ENCODE results near the gene HYAL4. TPM values are rescaled to one million over a fixed set of nuclear protein-coding genes. Genes with fewer than 3 reads are reported as not detected.
"Not testable (repeated sequence)": the region's sequence is repeated elsewhere in the genome, so short reads cannot be mapped to it uniquely, and the experiment has no call there.

HYAL4 gene
- total and polyA plus RNA-seq, 2 donors, result not detected

DNA sequence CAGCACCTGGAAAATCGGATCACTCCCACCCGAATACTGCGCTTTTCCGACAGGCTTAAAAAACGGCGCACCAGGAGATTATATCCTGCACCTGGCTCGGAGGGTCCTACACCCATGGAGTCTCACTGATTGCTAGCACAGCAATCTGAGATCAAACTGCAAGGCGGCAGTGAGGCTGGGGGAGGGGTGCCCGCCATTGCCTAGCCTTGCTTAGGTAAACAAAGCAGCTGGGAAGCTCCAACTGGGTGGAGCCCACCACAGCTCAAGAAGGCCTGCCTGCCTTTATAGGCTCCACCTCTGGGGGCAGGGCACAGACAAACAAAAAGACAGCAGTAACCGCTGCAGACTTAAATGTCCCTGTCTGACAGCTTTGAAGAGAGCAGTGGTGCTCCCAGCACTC is 49.8 kb downstream of the HYAL4 start:
- not testable (repeated sequence) for H3K4me1 ChIP-seq (ENCODE audit: insufficient read depth); DNase-seq (ENCODE audit: extremely low spot score); H3K27ac ChIP-seq (ENCODE audit: low read depth); H3K4me3 ChIP-seq (ENCODE audit: low read depth, low read length); H3K36me3 ChIP-seq (ENCODE audit: insufficient read depth)
- WGBS, result 94% methylated on average over 10 of the region's 10 CpGs

DNA sequence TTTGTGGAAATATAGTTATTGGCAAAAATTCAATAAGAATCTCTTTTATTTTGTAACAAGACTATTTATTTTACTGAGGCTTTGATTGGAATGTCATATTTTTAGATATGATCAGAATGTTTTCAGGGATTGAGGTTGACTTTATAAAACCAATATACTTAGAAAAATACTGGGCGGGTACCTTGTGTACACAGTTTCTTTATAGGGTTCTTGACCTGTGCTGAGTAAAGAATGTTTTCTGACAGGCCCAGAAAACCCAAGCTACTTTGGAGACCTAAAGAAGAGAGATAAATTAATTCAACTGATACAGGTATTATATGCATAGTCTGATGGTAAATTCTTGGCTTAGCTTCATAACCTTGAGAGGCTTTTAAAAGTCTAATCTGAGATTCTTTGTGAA is 56.1 kb downstream of the HYAL4 start:
- Histone ChIP-seq H3K4me3 (ENCODE audit: low read depth, low read length) (no peak overlapping the region), H3K36me3 (ENCODE audit: insufficient read depth) (no peaks in the 10 kb centered on the region), H3K27ac (ENCODE audit: low read depth) (peak overlapping the region; percentile 23), H3K4me1 (ENCODE audit: insufficient read depth) (no peaks in the 10 kb centered on the region)
- DNase-seq (ENCODE audit: extremely low spot score), result peak; percentile 29
- WGBS, result 68% methylated on average over 1 of the region's 1 CpG

DNA sequence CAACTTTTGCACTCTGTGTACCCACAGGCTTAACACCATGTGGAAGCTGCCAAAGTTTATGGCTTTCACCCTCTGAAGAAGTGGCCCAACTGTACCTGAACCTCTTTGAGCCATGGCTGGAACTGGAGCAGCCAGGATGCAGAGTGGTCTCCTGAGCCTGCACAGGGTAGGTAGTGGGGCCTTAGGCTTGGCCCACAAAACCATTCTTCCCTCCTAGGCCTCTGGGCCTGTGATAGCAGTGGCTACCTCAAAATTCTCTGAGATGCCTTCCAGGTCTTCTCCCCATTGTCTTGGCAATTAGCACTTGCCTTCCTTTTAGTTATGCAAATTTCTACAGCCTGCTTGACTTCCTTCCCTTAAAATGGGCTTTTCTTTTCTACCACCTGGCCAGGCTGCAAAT is 60.7 kb downstream of the HYAL4 start:
- no peaks in the 10 kb centered on the region for H3K4me1 ChIP-seq (ENCODE audit: insufficient read depth)
- no peak overlapping the region for H3K27ac ChIP-seq (ENCODE audit: low read depth)
- DNase-seq (ENCODE audit: extremely low spot score), result no peak
- H3K36me3 ChIP-seq (ENCODE audit: insufficient read depth), result no peaks in the 10 kb centered on the region
- no peak overlapping the region for H3K4me3 ChIP-seq (ENCODE audit: low read depth, low read length)

DNA sequence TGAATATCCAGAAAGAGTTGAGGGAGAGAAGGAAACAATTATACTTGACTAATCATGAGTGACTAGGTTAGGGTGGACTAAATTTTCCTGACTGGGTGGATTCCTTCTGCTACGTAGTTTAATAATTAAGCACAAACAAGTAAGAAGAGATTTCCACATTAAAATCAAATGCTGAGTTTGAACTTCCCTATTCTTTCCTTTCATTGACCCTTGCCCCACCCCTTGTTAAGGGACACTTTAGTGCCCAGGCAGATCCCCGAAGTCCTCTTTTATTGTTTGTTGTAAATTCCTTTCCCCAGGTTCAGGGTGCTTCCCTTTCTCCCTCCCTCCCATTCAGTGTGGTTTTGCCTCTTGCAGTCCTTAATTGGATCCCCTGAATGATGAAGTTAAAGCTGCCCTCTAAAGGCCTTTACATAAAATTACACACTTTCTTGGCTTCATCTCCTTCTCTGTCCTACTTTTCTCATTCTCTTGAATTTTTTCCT is 71.3 kb downstream of the HYAL4 start:
- no peak for DNase-seq (ENCODE audit: extremely low spot score)
- Histone ChIP-seq H3K27ac (ENCODE audit: low read depth) (no peak overlapping the region), H3K4me3 (ENCODE audit: low read depth, low read length) (no peak overlapping the region), H3K36me3 (ENCODE audit: insufficient read depth) (no peaks in the 10 kb centered on the region), H3K4me1 (ENCODE audit: insufficient read depth) (no peaks in the 10 kb centered on the region)
- WGBS, result 31% methylated on average over 2 of the region's 2 CpGs

DNA sequence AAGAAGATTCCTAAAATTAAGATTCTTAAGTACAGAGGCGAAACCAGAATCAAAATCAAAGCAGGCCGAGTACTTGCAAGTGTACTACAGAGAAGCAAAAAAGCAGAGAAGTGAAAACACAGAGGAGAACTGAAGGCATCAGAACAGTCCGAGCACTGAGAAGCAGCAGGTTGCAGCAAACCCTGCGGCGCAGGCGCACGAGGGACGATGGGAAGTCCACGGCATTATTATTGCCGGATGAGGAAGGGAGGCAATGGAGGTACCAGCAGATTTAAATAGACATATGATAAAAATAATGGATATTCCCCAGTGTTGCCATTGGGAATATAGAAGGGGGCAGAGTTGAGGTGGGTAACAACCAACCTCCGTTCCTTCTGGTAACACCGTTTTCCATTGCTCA is 72.9 kb downstream of the HYAL4 start:
- WGBS, result 93% methylated on average over 12 of the region's 12 CpGs
- no peaks in the 10 kb centered on the region for H3K36me3 ChIP-seq (ENCODE audit: insufficient read depth)
- no peak overlapping the region for H3K27ac ChIP-seq (ENCODE audit: low read depth)
- no peaks in the 10 kb centered on the region for H3K4me1 ChIP-seq (ENCODE audit: insufficient read depth)
- DNase-seq (ENCODE audit: extremely low spot score), result no peak
- no peak overlapping the region for H3K4me3 ChIP-seq (ENCODE audit: low read depth, low read length)

DNA sequence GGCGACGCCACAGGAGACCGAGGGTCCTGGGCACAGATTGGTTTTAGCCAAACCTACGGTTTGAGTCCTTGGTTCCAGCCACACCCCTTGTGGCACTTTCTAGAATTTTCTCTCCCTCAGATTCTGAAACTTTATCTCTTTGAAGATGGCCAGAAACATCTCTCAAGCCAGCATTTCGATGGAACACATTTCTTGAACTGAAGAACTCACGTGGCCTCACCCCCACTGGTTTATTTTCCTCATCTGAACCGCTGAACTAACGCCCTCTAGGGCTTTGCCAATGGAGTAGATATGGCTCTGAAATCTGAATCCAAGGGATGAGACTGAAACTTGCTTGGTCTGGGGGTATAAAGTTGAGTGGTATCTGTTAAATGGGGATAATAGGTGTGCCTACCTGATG is 73.3 kb downstream of the HYAL4 start:
- H3K4me1 ChIP-seq (ENCODE audit: insufficient read depth), result no peaks in the 10 kb centered on the region
- H3K36me3 ChIP-seq (ENCODE audit: insufficient read depth), result no peaks in the 10 kb centered on the region
- DNase-seq (ENCODE audit: extremely low spot score), result no peak
- no peak overlapping the region for H3K27ac ChIP-seq (ENCODE audit: low read depth)
- H3K4me3 ChIP-seq (ENCODE audit: low read depth, low read length), result no peak overlapping the region
- WGBS, result 91% methylated on average over 8 of the region's 8 CpGs

DNA sequence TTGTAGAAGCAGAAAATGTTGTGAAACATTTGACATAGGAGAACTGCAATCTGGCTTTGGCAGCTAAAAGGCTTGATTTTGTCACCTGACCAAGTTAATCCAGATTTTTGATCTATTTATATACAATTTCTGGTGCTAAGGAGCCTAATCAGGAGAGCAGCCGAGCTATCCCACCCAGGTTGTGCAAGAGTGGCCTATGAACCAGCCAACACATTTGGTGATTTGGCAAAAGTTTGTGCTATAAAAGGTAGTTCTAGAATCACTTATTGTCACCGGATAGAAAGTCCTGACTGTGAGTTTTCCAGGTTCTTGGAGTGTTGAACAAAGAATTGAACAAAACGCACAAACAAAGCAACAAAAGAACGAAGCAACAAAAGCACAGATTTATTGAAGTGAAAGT is 78.6 kb downstream of the HYAL4 start:
- no peak overlapping the region for H3K4me3 ChIP-seq (ENCODE audit: low read depth, low read length)
- DNase-seq (ENCODE audit: extremely low spot score), result no peak
- 86% methylated on average over 4 of the region's 4 CpGs for WGBS
- H3K4me1 ChIP-seq (ENCODE audit: insufficient read depth), result no peaks in the 10 kb centered on the region
- H3K27ac ChIP-seq (ENCODE audit: low read depth), result no peak overlapping the region
- H3K36me3 ChIP-seq (ENCODE audit: insufficient read depth), result no peaks in the 10 kb centered on the region

DNA sequence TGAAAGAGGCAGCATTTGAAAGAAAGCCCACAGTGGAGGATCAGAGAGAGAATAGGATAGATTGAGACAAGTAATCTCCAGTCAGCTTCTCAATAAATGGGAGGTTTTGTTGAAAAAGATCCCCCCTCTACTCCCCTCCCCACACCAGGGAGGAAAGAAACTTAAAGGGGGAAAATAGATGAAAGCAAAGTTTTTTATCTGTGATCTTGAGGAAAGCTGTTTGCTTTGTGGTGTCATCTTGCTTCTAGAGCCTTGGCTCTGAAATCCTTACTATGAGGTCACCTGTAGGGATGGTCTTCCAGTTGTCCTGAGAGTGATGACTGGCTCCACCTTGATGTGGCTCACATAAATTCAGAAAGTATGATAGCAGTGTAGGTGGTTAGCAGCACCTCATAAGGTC is 80.0 kb downstream of the HYAL4 start, which contains the start of gene SPAM1:
Gene SPAM1, plus strand, starts transcription at position 301 of the 400 bp plus-strand sequence. CDS start 28,330 bp downstream, outside the sequence.
- Histone ChIP-seq H3K4me1 (ENCODE audit: insufficient read depth) (no peaks in the 10 kb centered on the region), H3K36me3 (ENCODE audit: insufficient read depth) (no peaks in the 10 kb centered on the region), H3K4me3 (ENCODE audit: low read depth, low read length) (no peak within 1 kb of the TSS), H3K27ac (ENCODE audit: low read depth) (no peak within 1 kb of the TSS)
- DNase-seq (ENCODE audit: extremely low spot score), result no peak

Other genes starting within 250 kb of the HYAL4 start
- gene ASB15, start 243.3 kb upstream of the HYAL4 start, total RNA-seq, result 0.11 TPM
- not detected for gene ASB15, start 243.3 kb upstream of the HYAL4 start, polyA plus RNA-seq
- gene LMOD2, start 189.3 kb upstream of the HYAL4 start, total RNA-seq, result 5.4 TPM
- gene LMOD2, start 189.3 kb upstream of the HYAL4 start, polyA plus RNA-seq, result not detected
- gene WASL, start 96.2 kb upstream of the HYAL4 start, total RNA-seq, result 56.3 TPM
- gene WASL, start 96.2 kb upstream of the HYAL4 start, polyA plus RNA-seq, result 31.3 TPM
- gene SPAM1, start 80.1 kb downstream of the HYAL4 start, total RNA-seq, result not detected
- gene SPAM1, start 80.1 kb downstream of the HYAL4 start, polyA plus RNA-seq, result not detected
- gene TMEM229A, start 187.9 kb downstream of the HYAL4 start, total RNA-seq, result 2.0 TPM
- 0.73 TPM for gene TMEM229A, start 187.9 kb downstream of the HYAL4 start, polyA plus RNA-seq